Neuron (in vitro differentiated cells): Measurements from ENCODE around the gene NUBP1.
"Not testable (repeated sequence)": the region's sequence is repeated elsewhere in the genome, so short reads cannot be mapped to it uniquely, and the experiment has no call there.

Source experiments
- H2AFZ ChIP-seq: one replicate; pipeline ENCODE4 v1.6.1; 2013; ENCODE audit warnings: low read depth, mild to moderate bottlenecking, inconsistent platforms, low read length, moderate library complexity
- H3K27me3 ChIP-seq: one replicate; pipeline ENCODE4 v1.6.1; 2013; ENCODE audit warnings: low read length; ENCODE audit not compliant: insufficient read depth
- H3K36me3 ChIP-seq: one replicate; pipeline ENCODE4 v1.6.1; 2013; ENCODE audit warnings: low read length; ENCODE audit not compliant: insufficient read depth
- H3K4me1 ChIP-seq: one replicate; pipeline ENCODE4 v1.6.1; 2013; ENCODE audit warnings: low read length; ENCODE audit not compliant: insufficient read depth
- H3K4me3 ChIP-seq: 2 replicates; pipeline ENCODE4 v1.5.1; 2013; ENCODE audit warnings: mild to moderate bottlenecking, low read length, moderate library complexity
- H3K9me3 ChIP-seq: one replicate; pipeline ENCODE4 v1.6.1; 2013; ENCODE audit warnings: low read length

NUBP1 gene

DNA sequence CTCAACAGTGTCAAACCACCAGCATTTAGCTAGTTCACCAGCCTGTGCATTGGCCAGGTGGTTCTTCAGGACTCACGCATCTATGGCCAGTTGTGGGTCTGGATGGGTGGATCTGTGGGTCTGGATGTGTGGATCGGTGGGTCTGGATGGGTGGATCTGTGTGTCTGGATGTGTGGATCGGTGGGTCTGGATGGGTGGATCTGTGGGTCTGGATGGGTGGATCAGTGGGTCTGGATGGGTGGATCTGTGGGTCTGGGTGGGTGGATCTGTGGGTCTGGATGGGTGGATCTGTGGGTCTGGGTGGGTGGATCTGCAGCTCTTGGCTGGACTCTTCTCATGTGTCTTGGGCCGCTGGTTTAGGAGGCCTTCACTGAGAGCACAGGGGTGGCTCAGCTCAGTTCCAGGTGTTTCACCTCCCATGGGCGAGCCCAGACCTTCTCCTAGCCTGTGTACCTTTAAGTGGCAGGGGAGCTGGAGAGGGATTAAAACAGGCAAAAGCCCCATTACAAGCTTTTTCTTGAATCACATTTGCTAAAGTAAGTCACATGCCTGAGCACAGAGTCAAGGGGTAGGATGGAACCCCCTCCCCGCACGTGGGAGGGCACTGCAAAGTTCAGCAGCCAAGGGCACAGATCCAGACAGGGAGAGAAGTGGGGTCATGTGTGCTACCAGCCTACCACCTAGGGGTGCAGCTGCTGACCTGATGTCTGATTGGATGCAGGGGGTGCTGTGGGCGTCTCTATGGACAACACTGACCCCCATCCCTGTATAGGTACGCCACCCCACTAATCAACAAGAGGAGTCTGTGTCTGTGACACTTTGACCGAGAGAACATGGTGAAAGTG, 3.4 kb upstream of the NUBP1 start:
- Histone ChIP-seq H3K4me3 (no peak overlapping the region), H3K4me1 (peaks cover 3% of the 10 kb centered on the region), H3K9me3 (no peaks in the 10 kb centered on the region), H2AFZ (no peak overlapping the region), H3K36me3 (no peaks in the 10 kb centered on the region), H3K27me3 (no peaks in the 10 kb centered on the region)

GRCh38 chr16:10740845-10741208, 2.8 kb upstream of the NUBP1 start:
- H3K9me3 ChIP-seq, result no peaks in the 10 kb centered on the region
- H3K27me3 ChIP-seq, result no peaks in the 10 kb centered on the region
- H3K4me1 ChIP-seq, result peaks cover 3% of the 10 kb centered on the region
- no peaks in the 10 kb centered on the region for H3K36me3 ChIP-seq
- H2AFZ ChIP-seq, result no peak overlapping the region
- H3K4me3 ChIP-seq, result no peak overlapping the region

GRCh38 chr16:10741249-10741648, 2.4 kb upstream of the NUBP1 start:
- H3K4me1 ChIP-seq, H3K36me3 ChIP-seq, H2AFZ ChIP-seq, H3K9me3 ChIP-seq, H3K4me3 ChIP-seq, H3K27me3 ChIP-seq: not testable (repeated sequence)

DNA sequence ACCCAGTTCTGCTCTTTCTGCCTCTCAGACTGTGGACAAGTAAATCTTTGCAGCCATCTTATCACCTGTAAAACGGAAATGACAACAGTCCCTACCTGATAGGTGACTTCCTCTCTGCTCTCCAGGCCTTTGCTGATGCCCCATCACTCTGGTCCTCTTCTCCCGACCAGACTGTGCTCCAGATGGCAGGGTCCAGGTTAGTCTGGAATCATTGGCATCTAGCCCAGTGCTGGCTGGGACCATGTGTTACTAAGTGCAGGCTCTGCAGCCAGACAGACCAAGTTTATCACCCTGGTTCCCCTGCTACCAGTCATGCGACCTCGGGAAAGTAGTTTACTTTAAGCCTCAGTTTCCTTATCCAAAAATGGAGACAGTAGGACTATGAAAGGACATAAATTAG, 1.8 kb upstream of the NUBP1 start:
- H3K27me3 ChIP-seq, result no peaks in the 10 kb centered on the region
- no peak overlapping the region for H2AFZ ChIP-seq
- H3K36me3 ChIP-seq, result no peaks in the 10 kb centered on the region
- peaks cover 3% of the 10 kb centered on the region for H3K4me1 ChIP-seq
- no peak overlapping the region for H3K4me3 ChIP-seq
- no peaks in the 10 kb centered on the region for H3K9me3 ChIP-seq

- no peaks in the 10 kb centered on the region for H3K9me3 ChIP-seq
- peak overlapping the region; percentile 93 for H2AFZ ChIP-seq
- no peaks in the 10 kb centered on the region for H3K27me3 ChIP-seq
- peak overlapping the region; percentile 95 for H3K4me3 ChIP-seq
- H3K36me3 ChIP-seq, result peaks cover 5% of the 10 kb centered on the region
- peaks cover 3% of the 10 kb centered on the region for H3K4me1 ChIP-seq
Observed at GRCh38 chr16:10743227-10743609, 424 bp upstream of the NUBP1 start.

- Histone ChIP-seq H3K36me3 (peaks cover 8% of the 10 kb centered on the region), H3K27me3 (no peaks in the 10 kb centered on the region), H3K4me1 (peaks cover 3% of the 10 kb centered on the region), H2AFZ (peak overlapping the region; percentile 93), H3K4me3 (peak overlapping the region; percentile 57), H3K9me3 (no peaks in the 10 kb centered on the region)
Observed at GRCh38 chr16:10744370-10745030, 858 bp downstream of the NUBP1 start.

DNA sequence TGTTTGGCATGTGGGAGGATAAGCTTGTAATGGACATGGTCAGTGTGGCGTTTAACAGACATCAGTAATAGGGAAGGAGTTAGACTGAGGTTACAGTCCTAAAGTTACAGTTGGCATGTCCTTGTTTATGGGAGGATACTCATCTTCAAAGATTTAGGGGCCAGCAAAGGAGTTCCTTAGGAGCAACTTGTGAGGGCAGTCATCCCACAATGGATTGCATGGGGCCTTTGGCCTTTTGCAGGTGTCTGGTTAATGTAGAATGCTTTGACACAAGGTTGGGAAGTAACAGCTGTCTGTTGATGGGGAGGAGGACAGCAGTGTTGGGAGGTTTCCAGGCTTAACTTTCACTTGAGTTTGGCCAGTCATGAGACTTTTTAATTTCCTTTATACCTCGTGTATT, 2.2 kb downstream of the NUBP1 start:
- H3K4me3 ChIP-seq, result no peak overlapping the region
- no peaks in the 10 kb centered on the region for H3K9me3 ChIP-seq
- H3K4me1 ChIP-seq, result peaks cover 3% of the 10 kb centered on the region
- no peaks in the 10 kb centered on the region for H3K27me3 ChIP-seq
- no peak overlapping the region for H2AFZ ChIP-seq
- peaks cover 8% of the 10 kb centered on the region for H3K36me3 ChIP-seq

GRCh38 chr16:10750793-10751192, 7.2 kb downstream of the NUBP1 start:
- no peak overlapping the region for H2AFZ ChIP-seq
- no peaks in the 10 kb centered on the region for H3K27me3 ChIP-seq
- peaks cover 35% of the 10 kb centered on the region for H3K36me3 ChIP-seq
- H3K4me1 ChIP-seq, result no peaks in the 10 kb centered on the region
- no peak overlapping the region for H3K4me3 ChIP-seq
- H3K9me3 ChIP-seq, result no peaks in the 10 kb centered on the region

DNA sequence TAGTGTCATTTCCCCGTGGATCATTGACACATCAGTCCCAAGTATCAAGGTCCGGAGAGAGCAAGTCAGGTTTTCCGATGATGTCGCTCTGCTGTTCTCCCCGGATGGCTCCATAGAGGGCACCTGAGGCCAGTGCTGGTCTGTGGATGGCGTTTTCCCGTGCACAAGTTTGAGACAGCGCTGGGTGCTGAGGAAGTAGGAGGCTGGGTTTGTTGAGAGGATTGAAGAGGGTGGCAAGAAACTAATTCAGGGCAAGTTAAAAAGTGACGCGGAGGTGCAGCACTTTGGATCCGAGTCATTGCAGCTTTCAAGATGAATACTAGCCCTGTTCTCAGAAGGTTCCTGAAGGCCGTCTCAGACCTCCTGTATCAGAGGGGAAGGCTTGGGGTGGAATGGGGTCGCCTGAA, 7.7 kb downstream of the NUBP1 start:
- Histone ChIP-seq H3K4me3 (no peak overlapping the region), H3K36me3 (peaks cover 38% of the 10 kb centered on the region), H2AFZ (no peak overlapping the region), H3K9me3 (no peaks in the 10 kb centered on the region), H3K27me3 (no peaks in the 10 kb centered on the region), H3K4me1 (no peaks in the 10 kb centered on the region)

GRCh38 chr16:10752843-10753523, 9.3 kb downstream of the NUBP1 start:
- H3K4me1 ChIP-seq, result no peaks in the 10 kb centered on the region
- no peaks in the 10 kb centered on the region for H3K9me3 ChIP-seq

DNA sequence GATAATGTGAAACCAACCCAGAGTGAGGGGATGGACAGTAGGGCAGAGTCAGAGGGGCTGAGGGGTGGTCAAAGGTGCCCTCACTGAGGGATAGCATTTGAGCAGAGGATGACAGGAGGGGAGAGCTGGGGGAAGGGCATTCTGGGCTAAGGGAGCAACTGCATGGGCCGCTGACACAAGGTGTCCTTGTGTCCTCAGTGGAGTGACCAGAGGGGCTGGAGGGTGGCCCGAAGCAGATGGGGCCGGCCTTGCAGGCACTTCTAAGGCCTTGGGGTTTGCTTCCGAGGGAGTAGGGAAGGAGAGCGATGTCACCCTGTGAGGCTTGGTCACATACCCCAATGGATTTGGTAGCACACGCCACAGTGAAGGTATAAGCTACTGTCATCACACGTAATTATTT, 10.0 kb downstream of the NUBP1 start:
- H3K36me3 ChIP-seq, result peaks cover 43% of the 10 kb centered on the region
- no peak overlapping the region for H2AFZ ChIP-seq
- no peaks in the 10 kb centered on the region for H3K4me1 ChIP-seq
- no peak overlapping the region for H3K4me3 ChIP-seq
- no peaks in the 10 kb centered on the region for H3K9me3 ChIP-seq
- no peaks in the 10 kb centered on the region for H3K27me3 ChIP-seq

More at GRCh38 chr16:10752843-10753523, 9.3 kb downstream of the NUBP1 start:
- Histone ChIP-seq H3K4me3 (no peak overlapping the region), H3K27me3 (no peaks in the 10 kb centered on the region), H2AFZ (no peak overlapping the region), H3K36me3 (peaks cover 41% of the 10 kb centered on the region)

GRCh38 chr16:10754941-10755340, 11.3 kb downstream of the NUBP1 start:
- no peaks in the 10 kb centered on the region for H3K27me3 ChIP-seq
- no peak overlapping the region for H3K4me3 ChIP-seq
- H2AFZ ChIP-seq, result no peak overlapping the region
- H3K36me3 ChIP-seq, result peaks cover 53% of the 10 kb centered on the region
- no peaks in the 10 kb centered on the region for H3K9me3 ChIP-seq
- no peaks in the 10 kb centered on the region for H3K4me1 ChIP-seq

DNA sequence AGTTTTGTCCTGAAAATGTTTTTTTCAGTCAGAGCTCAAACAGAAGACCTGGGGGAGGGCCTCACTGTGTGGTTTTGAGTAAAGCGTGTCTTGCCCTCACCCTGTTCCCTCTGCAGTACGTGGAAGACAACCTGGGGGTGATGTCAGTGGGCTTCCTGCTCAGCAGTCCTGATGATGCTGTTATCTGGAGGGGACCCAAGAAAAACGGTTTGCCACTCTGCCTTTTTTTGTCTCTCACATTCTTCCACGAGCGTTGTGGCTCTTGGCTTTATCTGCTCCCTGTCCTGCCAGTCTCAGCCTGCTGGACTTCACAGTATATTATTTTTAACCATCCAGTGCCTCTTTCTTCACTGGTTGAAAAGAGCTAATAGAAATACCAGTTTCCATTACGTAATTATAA, 12.9 kb downstream of the NUBP1 start:
- Histone ChIP-seq H3K27me3 (no peaks in the 10 kb centered on the region), H3K4me3 (no peak overlapping the region), H3K36me3 (peaks cover 63% of the 10 kb centered on the region), H2AFZ (no peak overlapping the region), H3K4me1 (no peaks in the 10 kb centered on the region), H3K9me3 (no peaks in the 10 kb centered on the region)
